G401 (cell line): ENCODE data around the gene TPMT. TPM values are rescaled to one million over a fixed set of nuclear protein-coding genes. Genes with fewer than 3 reads are reported as not detected.
"Not testable (repeated sequence)": the region's sequence is repeated elsewhere in the genome, so short reads cannot be mapped to it uniquely, and the experiment has no call there.

Experiments used
- DNase-seq: peaks from one replicate; pipeline ENCODE4 v3.0.0-alpha.2; 2015; ENCODE audit warnings: low spot score
- in situ Hi-C: cut with HindIII; loops from 2 replicates; pipeline ENCODE4 v1.10.0; 2016; ENCODE audit warnings: low sequenced_read_pairs, mixed read lengths
- total RNA-seq: library from RNA; depleted of rRNA; stranded (reverse); fragments of >200 nt; shearing (Covaris generic); gene quantifications from 2 replicates; pipeline ENCODE4 v1.2.3, GENCODE V29; 2014; rRNA removed

The TPMT gene
- 10.3 and 13.4 TPM in 2 replicates for total RNA-seq

- no peak for DNase-seq
- in situ Hi-C loops = no loop called here
Observed at GRCh38 chr6:18154507-18155149, at the start of gene TPMT. Gene TPMT, minus strand, starts transcription at chr6:18155077. Its CDS starts 5,950 bp downstream, at chr6:18149127.

DNA sequence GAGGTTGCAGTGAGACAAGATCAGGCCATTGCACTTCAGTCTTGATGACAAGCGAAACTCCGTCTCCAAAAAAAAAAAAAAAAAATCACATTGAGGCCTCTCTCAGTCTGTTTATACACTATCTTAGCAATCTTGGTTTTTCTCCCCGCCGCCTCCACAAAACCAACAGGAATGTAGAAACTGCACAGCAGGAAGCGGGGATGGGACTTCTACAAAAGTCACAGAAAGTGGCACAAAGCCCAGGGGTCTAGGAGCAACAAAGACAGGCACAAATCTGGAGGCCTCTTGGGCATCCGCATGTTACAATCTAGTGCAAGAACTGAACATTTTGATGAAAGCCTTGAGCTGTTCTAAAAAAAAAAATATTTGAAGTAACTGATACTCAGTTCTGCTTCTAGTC, 48.9 kb upstream of the TPMT start:
- DNase-seq = no peak
- in situ Hi-C loops = no loop called here

DNA sequence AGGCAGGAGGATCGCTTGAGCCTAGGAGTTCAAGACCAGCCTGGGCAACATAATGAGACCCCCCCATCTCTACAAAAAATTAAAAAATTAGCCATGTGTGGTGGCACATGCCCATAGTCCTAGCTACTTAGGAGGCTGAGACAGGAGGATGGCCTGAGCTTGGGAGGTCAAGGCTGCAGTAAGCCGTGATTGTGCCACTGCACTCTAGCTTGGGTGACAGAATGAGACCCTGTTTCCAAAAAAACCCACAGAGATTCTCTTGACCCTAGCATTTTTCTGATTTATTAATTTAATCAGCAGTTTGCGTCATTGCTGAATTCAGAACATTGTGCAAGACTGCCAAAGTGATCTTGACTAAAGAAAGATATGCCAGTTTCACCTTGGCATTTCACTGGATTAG, 37.1 kb upstream of the TPMT start:
- in situ Hi-C loops = no loop called here
- no peak for DNase-seq

- in situ Hi-C loops = no loop called here
- DNase-seq = no peak
Observed at GRCh38 chr6:18189196-18189595, 34.3 kb upstream of the TPMT start.

- in situ Hi-C loops = no loop called here
- no peak for DNase-seq
Observed at GRCh38 chr6:18187701-18188100, 32.8 kb upstream of the TPMT start.

GRCh38 chr6:18186540-18187250, 31.8 kb upstream of the TPMT start:
- in situ Hi-C loops = no loop called here
- DNase-seq = no peak

DNA sequence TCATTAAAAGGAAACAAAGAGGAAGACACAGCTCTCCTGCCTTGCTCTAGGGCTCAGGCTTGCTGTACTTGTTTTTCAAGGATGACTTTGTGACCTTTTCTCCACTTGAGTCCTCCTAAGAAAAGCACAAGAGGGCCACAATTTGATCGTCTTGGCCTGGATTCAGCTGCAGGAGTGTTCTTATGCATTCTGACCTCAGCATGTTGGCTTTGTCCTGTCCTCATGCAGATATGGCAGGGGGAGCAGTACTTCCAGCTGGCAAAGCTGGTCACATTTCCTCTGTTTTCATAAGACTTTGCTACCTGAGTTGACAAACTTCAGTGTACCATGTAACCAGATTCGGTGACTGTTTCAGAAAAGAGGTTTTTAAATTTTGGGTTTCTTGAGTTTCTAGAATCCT, 31.2 kb upstream of the TPMT start:
- in situ Hi-C loops = no loop called here
- DNase-seq = no peak

DNA sequence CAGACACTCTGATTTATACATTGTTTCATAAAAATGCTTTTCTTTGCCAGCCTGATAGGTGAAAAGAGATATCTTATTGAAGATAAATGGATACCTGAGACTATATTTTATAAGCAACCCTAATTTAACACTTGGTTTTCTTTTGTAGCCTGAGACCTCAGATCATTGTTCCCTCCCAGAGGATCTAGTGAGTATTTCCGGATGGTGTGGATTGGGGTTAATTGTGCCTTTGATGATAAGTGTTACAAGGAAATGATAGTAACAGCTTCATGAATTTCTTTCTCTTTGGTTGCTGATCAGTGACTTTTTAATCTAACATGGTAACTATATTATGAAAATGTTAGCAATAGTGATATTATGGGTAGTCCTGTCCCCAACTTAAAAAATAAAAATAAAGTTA, 30.7 kb upstream of the TPMT start:
- in situ Hi-C loops = no loop called here
- no peak for DNase-seq

DNA sequence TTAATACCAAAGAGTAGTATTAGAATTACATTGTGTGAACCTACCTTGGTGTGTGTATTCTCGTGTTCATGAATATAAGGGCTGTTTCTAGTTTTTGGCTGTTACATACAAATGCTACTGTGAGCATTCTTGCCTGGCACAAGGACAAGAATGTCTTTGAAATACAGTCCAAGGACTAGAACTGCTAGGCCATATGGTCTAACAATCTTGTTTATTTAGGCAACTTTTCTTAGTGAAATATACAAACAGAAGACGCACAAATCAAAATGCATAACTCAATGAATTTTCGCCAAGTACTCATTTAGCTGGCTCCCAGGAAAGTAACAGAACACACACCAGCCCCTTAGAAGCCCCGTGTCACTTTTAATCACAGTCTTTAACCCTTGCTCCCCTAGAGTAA, 28.9 kb upstream of the TPMT start:
- DNase-seq = peak; percentile 18
- in situ Hi-C loops = no loop called here

DNA sequence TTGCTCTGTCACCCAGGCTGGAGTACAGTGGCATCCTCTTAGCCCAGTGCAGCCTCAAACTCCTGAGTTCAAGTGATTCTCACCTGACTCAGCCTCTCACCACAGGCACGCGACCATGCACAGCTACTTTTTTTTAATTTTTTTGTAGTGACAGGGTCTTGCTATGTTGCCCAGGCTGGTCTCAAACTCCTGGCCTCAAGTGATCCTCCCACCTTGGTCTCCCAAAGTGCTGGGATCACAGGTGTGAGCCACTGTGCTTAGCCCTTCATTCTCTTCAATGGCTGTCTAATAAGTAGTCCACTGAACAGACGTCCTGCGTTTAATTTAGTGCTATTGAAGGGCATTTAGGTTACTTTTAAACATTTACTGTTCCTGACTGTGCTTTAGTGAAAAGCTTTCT, 27.7 kb upstream of the TPMT start:
- in situ Hi-C loops = no loop called here
- DNase-seq = no peak

DNA sequence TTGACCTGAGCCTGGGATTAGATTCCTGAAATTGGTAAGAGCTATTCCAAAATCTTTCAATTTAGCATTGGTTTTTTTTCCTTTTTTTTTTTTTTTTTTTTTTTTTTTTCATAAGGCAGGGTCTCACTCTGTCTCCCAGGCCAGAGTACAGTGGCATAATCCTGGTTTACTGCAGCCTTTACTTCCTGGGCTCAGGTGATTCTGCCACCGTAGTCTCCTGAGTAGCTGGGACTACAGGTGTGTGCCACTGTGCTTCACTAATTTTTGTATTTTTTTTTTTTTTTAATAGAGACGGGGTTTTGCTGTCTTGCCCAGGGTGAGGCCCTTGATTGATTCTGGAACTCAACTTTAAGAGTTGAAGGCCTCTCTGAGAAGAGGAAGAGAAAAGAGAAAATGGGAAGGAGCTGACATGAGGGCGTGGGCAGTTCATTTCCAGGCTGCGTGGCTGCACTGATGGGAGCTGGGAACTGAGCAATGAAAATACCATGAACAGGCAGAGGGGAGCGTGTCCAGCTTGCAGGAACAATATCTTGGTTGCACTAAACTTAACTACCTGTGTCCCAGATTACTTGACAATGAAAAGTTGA, 25.0 kb upstream of the TPMT start:
- in situ Hi-C loops = no loop called here
- DNase-seq = no peak

- in situ Hi-C loops = no loop called here
- DNase-seq = no peak
Observed at GRCh38 chr6:18178960-18179615, 24.2 kb upstream of the TPMT start.

- DNase-seq = no peak
Observed at GRCh38 chr6:18177286-18177965, 22.5 kb upstream of the TPMT start.

DNA sequence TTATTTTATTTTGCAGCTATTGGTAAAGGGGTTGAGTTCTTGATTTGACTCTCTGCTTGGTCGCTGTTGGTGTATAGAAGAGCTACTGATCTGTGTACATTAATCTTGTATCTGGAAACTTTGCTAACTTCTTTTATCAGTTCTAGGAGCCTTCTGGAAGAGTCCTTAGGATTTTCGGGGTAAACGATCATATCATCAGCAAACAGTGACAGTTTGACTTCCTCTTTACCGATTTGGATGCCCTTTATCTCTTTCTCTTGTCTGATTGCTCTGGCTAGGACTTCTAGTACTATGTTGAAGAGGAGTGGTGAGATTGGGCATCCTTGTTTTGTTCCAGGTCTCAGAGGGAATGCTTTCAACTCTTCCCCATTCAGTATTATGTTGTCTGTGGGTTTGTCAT, 21.3 kb upstream of the TPMT start:
- DNase-seq, in situ Hi-C loops: not testable (repeated sequence)

More at GRCh38 chr6:18177286-18177965, 22.5 kb upstream of the TPMT start:
- in situ Hi-C loops = no loop called here

DNA sequence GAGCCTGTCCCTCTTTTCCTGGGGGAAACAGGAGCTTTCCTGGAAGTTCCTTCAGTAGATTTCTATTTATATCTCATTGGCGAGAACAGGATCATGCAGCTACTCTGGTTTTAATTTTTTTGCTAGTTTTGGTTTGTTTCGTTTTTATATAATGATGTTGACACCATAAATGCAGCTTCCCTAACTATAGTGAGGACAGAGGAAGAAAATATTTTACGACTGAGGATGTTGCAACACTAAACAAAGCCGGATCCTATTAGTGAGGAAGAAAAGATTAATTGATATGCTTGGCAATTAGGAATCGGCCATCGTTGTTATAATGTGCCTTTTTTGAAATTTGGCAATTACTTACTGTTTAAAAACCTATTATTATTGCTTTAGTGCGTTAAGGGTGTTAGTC, 17.0 kb upstream of the TPMT start:
- in situ Hi-C loops = no loop called here
- no peak for DNase-seq

DNA sequence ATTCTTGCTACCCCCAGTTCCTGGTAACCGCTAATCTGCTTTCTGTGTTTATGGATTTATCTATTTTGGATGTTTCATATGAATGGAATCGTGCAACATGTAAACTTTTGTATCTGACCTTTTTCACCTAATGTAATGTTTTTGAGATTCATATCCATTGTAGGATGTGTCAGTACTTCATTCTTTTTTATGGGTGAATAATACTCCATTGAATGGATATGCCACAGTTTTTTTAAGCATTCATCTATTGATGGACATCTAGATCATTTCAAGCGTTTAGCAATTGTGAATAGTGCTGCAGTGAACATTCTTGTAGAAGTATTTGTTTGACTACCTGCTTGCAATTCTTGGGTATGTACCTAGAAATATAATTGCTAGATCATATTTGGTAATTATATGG, 13.4 kb upstream of the TPMT start:
- in situ Hi-C loops = no loop called here

GRCh38 chr6:18166312-18167036, 11.6 kb upstream of the TPMT start:
- in situ Hi-C loops = no loop called here
- DNase-seq = no peak

More for the DNA sequence above, 13.4 kb upstream of the TPMT start:
- DNase-seq = no peak

GRCh38 chr6:18165751-18166150, 10.9 kb upstream of the TPMT start:
- in situ Hi-C loops = no loop called here
- no peak for DNase-seq

GRCh38 chr6:18162401-18162800, 7.5 kb upstream of the TPMT start:
- in situ Hi-C loops = no loop called here
- DNase-seq = no peak
